GM15510 (cell line): ENCODE measurements around the gene AFAP1L2.

ENCODE experiments used
- POLR2A ChIP-seq: IDR thresholded peaks from 3 replicates; pipeline ENCODE4 v1.6.1; 2011; ENCODE audit warnings: borderline replicate concordance; ENCODE audit not compliant: insufficient read length; ENCODE audit errors: extremely low read depth

The AFAP1L2 gene

DNA sequence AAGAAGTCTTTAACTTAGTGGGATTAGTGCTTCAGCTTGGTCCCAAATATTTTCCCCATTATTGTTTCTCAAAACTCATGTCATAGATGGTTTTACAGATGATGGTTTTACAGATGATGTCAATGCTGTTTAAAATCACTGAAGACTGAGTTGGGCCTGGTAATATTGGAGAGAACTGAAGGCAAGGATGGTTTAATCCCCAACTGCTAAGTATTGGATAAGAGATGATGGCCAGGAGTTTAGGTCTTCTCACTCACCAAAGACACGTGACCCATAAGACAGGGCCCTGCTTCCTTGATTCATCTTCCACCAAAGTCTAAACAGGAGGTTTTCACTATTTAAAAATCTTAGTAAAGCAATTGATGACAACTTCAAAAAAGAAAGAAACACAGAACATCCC, 108.9 kb downstream of the AFAP1L2 start:
- TF ChIP-seq POLR2A = no peak

DNA sequence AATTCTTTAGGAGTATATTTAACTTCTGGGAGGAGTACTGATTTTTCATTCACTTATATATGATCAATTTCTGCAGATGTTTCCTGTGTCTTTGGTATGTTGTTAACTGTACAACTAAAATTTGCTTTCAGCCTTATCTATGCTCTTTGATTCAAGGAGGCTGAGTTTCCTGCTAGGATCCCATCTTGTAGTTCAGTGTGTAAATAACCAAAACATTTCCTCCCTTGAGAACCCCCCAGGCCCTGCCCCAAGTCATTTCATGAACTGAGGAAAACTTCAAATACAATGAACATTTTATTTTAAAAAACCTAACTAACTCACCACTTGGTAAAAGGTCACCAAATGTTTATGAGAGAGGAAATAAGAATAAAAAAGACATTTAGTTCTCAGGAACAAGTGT, 109.8 kb downstream of the AFAP1L2 start:
- TF ChIP-seq POLR2A = no peak

DNA sequence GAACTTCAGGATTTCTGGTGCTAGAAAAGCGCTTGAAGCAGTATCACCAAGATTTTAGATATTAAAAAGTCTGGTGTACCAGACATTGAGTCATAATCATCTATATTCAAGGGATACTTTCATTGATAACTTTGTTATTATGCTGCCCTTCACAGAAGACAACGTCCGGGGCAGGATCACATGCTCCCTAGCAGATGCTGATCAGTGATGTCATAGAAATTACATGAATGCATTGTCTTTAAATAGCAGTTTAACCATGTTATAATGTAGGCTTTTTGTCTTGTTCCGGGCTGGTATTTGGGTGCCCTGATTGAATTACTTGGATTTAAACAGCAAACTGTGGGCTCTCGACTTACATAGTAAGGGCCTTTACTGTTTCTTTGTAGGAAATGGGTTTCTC, 111.2 kb downstream of the AFAP1L2 start:
- no peak for TF ChIP-seq POLR2A

DNA sequence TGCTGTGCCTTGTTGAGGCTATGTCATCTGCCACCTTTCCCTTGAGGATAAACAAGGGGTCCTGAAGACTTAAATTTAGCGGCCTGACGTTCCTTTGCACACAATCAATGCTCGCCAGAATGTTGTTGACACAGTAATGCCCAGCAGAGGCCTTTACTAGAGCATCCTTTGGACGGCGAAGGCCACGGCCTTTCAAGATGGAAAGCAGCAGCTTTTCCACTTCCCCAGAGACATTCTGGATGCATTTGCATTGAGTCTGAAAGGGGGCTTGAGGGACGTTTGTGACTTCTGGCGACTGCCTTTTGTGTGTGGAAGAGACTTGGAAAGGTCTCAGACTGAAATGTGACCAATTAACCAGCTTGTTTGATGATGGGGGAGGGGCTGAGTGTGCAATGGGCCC, 112.8 kb downstream of the AFAP1L2 start:
- no peak for TF ChIP-seq POLR2A

DNA sequence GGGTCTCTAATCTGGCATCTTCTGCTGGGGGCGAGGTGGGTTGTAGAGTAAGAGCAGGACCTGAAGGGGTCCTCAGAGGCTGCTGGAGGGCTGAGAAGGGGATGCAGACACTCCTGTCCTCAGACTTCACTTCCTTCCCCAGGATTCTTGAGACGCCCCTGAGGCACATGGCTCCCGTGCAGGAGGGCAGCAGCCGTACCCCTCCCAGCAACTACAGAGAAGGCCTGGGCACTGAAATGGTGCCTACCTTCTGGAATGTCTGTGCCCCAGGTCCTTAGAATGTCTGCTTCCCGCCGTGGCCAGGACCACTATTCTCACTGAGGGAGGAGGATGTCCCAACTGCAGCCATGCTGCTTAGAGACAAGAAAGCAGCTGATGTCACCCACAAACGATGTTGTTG, 113.2 kb downstream of the AFAP1L2 start:
- no peak for TF ChIP-seq POLR2A

DNA sequence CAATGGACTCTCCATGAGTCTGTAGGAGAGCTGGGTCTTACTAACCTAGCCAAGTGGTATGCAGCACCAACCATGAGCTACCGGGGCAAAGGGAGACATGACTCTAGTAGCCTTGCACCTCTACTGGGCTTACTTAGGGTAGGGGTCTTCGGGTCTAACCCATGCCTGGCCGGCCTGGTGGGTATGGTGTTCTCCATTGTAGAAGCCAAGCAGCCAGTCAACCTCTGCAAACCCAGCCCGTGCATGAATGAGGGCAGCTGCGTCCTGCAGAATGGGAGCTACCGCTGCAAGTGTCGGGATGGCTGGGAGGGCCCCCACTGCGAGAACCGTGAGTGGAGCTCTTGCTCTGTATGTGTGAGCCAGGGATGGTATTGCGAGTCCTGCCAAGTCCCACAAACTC, 114.3 kb downstream of the AFAP1L2 start:
- TF ChIP-seq POLR2A = no peak

DNA sequence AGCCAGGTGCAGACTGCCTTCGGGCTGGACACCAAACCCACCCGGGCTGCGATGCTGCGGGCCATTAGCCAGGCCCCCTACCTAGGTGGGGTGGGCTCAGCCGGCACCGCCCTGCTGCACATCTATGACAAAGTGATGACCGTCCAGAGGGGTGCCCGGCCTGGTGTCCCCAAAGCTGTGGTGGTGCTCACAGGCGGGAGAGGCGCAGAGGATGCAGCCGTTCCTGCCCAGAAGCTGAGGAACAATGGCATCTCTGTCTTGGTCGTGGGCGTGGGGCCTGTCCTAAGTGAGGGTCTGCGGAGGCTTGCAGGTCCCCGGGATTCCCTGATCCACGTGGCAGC, 115.2 kb downstream of the AFAP1L2 start:
- TF ChIP-seq POLR2A = no peak

DNA sequence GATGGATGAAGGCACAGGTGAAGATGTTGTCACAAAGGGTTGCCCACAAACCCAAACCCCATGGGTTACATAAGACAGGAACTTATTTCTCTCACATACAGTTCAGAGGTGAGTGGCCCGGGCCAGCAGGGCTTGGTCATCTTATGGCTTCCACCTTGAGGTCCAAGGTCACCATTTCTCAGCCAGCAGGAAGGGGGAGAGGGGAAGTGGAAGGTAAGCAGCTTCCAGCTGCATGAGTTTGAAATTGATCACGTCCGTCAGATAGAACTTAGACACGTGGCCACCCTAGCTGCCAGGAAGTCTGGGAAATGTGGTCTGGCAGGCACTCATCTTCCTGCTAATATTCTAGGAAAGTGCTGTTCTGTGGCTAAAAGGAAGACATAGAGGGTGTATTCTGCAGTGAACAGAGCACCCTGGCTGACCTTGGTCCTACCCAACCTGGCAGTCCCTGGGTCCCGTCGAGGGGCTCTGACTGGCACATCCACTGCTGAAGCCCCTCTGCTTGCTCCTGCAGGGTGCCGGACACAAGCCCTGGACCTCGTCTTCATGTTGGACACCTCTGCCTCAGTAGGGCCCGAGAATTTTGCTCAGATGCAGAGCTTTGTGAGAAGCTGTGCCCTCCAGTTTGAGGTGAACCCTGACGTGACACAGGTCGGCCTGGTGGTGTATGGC, 115.7 kb downstream of the AFAP1L2 start:
- no peak for TF ChIP-seq POLR2A

DNA sequence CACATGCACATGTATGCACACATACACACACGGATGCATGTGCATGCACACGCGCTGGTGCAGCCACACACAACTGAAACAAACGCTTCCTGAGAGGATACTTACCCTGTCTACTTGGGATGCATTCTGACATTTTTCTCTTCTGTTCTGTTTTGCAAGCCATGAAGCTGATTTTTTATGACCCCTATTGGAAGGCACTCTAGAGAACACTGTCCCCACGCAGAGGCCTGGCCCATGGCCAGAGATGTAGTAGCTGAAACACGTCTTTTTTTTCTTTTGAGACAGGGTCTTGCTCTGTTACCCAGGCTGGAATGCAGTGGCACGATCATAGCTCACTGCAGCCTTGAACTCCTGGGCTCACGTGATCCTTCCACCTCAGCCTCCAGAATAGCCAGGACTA, 117.4 kb downstream of the AFAP1L2 start:
- TF ChIP-seq POLR2A = no peak

DNA sequence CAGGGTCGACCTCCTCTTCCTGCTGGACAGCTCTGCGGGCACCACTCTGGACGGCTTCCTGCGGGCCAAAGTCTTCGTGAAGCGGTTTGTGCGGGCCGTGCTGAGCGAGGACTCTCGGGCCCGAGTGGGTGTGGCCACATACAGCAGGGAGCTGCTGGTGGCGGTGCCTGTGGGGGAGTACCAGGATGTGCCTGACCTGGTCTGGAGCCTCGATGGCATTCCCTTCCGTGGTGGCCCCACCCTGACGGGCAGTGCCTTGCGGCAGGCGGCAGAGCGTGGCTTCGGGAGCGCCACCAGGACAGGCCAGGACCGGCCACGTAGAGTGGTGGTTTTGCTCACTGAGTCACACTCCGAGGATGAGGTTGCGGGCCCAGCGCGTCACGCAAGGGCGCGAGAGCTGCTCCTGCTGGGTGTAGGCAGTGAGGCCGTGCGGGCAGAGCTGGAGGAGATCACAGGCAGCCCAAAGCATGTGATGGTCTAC, 118.3 kb downstream of the AFAP1L2 start:
- TF ChIP-seq POLR2A = no peak

DNA sequence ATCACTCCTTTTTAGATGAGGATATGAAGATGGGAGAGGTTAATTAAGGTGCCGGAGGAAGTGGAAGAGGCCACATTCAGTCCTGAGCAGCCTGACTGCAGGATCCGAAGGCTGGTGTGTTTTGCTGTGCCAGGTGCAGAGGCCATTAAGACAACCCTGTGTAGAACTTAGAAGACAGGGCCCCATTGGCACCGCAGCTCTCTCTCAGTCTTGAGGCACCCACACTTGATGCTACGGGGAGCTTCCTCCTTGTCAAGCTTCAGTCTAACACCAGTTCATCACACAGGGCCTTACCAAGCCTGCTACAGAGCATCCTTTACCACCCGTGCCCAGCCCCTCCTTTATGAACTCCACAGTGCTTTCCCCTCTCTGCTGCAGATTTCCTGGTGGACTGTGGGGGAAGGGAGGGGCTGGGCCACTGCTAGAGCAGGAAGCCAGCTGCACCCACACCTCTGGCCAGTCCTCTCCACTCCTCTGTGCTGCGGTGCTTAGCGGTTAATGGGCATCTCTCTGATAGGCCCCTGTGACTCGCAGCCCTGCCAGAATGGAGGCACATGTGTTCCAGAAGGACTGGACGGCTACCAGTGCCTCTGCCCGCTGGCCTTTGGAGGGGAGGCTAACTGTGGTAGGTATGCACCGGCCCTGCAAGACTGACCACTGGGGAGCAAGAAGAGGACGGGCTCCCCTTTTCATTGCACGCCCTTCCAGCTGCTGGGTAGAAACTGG, 119.8 kb downstream of the AFAP1L2 start:
- no peak for TF ChIP-seq POLR2A

DNA sequence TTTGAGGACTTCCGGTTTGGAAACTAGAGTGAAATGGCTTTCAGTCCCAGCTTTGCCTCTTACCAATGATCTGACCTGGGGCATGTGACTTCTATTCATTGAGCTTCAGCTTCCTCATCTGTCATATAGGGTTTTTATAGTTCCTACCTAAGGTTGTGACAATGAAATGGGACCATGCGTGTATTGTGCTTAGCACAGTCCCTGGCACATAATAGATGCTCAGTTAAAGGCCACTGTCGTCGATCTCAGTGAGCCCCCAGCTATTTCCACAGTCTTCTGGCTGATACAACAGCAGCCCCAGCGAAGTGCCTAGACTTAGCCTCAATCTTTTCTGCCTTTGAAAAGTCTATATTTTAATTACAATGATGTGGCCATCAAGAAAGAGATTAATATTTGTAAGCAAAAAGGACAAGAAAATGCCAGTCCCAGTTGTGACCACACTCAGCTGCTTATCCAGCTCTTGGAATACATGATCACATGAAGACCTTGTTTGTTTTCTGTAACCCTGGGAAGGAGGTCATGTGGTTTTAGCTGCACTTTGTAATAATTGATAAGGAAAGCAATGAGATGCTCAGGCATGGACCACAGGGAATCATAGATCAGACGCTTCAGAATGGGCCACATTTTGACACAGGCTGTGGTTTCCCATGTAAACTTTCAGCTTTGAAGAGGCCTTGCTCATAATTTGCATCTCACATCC, 120.6 kb downstream of the AFAP1L2 start:
- no peak for TF ChIP-seq POLR2A

DNA sequence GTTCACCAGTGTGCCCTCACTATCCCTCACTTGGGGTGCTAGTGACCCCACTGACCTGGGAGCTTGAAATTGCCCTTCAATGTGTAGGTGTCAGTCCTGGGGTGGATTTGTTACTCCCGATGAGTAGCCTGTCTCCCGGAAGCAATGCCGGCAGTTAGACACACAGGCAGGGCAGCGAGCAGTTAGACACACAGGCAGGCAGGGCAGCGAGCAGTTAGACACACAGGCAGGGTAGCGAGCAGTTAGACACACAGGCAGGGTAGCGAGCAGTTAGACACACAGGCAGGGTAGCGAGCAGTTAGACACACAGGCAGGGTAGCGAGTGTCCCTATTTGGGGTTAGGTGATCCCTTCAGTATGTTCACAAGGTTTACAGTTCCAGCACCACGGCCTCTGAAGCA, 121.2 kb downstream of the AFAP1L2 start:
- no peak for TF ChIP-seq POLR2A

DNA sequence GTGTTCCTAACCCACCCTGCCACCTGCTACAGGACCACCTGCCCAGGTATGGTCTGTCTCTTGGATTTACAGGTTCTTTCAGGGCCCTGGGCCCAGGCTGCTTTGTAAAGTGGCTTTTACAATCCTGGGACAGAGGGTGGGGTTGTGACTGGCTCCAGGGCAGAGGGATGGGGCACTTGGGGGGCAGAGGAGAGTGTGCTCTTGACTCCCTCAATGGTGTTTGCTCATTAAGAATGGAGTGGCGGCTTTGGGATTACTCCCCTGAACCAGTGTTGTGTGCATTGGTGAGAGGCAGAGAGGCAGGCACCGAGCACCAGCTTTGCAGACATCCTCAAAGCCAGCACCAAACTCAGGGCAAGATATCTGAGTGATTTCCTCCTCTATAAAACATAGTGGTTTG, 121.8 kb downstream of the AFAP1L2 start:
- no peak for TF ChIP-seq POLR2A

DNA sequence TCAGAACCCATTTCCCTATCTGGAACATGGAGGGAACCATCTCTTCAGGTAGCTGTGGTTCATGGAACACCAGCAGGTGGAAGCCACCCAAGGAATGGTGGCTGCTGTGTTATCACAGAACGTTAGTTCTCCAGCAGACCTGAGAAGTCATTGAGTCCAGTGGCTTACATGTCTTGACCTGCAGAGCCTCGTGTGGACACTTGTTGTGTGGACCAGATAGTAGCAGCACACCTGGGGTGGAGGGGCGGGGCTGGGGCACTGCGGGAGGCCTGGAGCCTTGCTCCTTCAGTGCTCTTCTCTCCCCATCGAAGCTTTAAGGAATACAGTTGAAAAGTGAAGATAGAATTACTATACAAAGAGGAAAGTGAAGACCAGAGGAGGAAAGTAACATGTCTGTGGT, 122.8 kb downstream of the AFAP1L2 start:
- no peak for TF ChIP-seq POLR2A

DNA sequence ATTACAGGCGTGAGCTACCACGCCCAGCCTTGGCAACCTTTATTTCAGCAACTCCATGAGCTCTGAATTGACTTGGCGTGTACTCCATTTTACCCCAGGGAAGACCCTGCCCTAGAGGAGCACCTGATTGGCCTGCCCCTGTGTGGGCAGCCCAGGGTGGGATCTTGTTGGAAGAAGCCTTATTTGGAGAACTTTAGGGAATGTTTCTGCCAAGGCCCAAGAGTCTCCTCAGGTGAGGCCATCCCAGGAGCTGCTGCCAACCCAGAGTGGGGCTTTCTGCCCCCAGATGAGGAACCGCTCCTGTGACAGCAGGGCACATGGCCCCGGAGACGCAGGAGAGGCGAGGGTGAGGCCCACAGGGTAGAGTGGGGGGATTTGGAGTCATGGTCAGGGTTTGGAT, 123.3 kb downstream of the AFAP1L2 start:
- TF ChIP-seq POLR2A = no peak
